GM12875 (cell line): Measurements from ENCODE around the gene PRR5.

Source experiments
- H3K4me3 ChIP-seq: one replicate; pipeline ENCODE4 v1.5.1; 2011; ENCODE audit warnings: low read depth, low read length, control low read depth
- TF ChIP-seq, protein P1 (sequence below): IDR thresholded peaks from 2 replicates; pipeline ENCODE4 v1.5.1; 2011; ENCODE audit warnings: low read depth, mild to moderate bottlenecking, control low read depth, inconsistent platforms, low read length, moderate library complexity, borderline replicate concordance; ENCODE audit not compliant: insufficient read depth

PRR5 gene

DNA sequence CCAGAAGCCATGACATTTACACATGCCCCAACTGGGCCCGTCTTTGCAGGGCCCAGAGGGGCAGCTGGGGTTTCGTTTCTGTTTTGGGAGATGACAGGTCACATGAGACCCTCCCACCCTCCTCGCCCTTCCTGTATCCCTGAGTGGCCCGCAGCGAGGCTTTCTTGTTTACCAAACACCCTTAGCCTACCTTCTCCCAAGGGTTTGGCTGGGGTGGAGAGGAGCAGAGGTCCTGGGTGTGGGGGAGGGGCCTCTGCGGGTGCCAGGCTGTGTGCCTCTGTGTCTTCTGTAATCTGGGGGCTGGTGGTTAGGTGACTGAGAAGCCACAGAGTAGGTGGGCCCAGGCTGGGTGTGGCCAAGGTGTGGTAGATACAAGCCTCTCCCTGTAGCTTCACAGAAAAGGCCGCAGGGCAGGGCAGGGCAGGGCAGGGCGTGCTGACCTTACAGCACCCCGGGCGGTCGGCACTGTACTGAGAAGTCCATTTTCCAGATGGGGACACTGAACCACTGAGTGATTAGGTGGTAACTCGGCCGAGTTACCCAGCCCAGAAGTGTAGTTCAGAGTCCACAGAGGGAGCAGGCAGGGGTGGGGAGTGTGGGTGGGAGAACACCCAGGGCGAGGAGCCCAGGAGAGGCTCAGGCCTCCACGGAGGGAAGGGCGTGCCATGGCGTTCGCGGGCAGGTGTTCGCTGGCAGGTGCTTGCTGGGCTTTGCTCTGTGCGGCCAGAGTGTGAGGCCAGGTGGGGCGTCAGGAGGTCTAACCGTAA, 8.7 kb downstream of the PRR5 start:
- no peak overlapping the region for H3K4me3 ChIP-seq
- TF ChIP-seq, protein P1, sequence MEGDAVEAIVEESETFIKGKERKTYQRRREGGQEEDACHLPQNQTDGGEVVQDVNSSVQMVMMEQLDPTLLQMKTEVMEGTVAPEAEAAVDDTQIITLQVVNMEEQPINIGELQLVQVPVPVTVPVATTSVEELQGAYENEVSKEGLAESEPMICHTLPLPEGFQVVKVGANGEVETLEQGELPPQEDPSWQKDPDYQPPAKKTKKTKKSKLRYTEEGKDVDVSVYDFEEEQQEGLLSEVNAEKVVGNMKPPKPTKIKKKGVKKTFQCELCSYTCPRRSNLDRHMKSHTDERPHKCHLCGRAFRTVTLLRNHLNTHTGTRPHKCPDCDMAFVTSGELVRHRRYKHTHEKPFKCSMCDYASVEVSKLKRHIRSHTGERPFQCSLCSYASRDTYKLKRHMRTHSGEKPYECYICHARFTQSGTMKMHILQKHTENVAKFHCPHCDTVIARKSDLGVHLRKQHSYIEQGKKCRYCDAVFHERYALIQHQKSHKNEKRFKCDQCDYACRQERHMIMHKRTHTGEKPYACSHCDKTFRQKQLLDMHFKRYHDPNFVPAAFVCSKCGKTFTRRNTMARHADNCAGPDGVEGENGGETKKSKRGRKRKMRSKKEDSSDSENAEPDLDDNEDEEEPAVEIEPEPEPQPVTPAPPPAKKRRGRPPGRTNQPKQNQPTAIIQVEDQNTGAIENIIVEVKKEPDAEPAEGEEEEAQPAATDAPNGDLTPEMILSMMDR = no peak

- H3K4me3 ChIP-seq = no peak overlapping the region
- TF ChIP-seq, protein P1 = no peak
Measured at GRCh38 chr22:44711241-44711560, 9.2 kb downstream of the PRR5 start.

DNA sequence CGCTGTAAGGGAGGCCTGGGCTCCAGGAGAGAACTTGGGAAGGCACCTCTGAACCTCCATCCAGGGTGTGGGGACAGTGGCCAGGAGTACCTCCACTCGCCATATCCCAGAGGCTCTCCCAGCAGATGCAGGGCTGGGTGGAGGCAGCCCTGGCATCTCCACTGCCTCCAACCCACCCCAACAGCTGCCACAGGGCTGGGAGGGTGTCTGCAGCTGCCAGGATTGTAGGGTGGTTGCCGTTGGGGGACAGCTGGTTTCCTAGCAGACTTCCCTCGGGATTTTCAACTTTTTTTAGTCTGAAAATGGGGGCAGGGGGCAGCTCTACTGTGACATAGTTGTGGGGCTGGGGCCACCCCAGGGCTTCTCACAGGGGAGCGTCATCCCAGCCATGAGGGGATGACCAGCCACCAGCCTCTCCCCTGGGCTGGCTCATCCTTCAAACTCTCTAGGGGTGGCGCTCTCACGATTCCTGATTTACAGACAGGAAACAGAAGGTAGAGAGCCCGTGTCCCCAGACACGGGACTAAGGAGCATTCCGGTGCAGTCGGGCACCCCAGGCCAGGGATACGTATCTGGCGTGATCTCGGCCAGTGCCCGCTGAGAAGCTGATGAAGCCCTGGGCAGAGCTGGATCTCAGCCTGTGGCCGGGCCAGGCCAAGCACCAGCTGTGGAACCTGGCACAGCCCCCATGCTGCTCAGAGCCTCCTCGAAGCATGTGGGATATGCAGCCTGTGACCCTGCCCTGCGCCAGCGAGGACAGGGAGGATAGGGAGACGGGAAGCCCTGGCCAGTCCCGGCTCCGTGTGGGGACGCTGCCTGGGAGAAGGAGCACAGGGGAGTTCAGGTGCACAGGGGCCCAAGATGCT, 9.9 kb downstream of the PRR5 start:
- TF ChIP-seq, protein P1 = no peak
- H3K4me3 ChIP-seq = no peak overlapping the region

GRCh38 chr22:44712962-44713361, 11.0 kb downstream of the PRR5 start:
- TF ChIP-seq, protein P1 = no peak
- H3K4me3 ChIP-seq = no peak overlapping the region

DNA sequence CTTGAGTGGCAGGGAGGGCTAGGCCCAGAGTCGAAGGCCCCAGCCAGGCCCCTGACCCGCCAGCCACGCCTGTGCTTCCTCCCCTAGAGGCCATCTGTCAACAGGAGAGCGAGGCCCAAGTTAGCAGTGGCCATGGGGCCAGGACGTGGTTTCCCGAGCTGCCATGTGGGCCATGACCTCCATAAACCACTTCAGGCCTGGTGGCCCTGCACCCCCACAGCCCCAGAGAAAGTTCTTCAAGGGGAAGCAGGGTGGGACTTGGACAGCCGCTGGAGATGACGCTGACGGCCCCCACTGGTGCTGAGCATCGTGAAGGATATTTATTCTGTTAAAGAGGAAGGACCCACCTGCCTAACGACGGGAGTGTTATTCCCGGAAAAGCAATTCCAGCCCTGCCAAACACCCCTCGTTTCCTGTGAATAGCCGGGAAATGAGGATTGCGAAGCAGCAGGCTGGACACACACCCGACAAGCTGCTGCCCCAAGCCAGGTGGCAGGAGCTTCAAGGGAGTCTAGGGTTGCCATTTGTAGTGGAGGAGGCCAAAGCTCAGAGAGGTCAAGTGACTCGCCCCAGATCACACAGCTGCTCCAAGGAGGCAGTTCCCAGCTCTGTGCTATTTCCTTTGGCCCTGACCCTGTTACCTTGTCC, 12.8 kb downstream of the PRR5 start:
- TF ChIP-seq, protein P1 = no peak
- H3K4me3 ChIP-seq = no peak overlapping the region

GRCh38 chr22:44718418-44718817, 16.4 kb downstream of the PRR5 start:
- TF ChIP-seq, protein P1 = no peak
- no peak overlapping the region for H3K4me3 ChIP-seq
